PFSK-1 (cell line): ENCODE results near the gene ZNF239.

Experiments
- POLR2AphosphoS5 ChIP-seq: IDR thresholded peaks from 2 replicates; pipeline ENCODE4 v1.6.1; 2012; ENCODE audit warnings: low read depth, mild to moderate bottlenecking, control low read depth, low read length, moderate library complexity
- SIN3A ChIP-seq: IDR thresholded peaks from 2 replicates; pipeline ENCODE4 v1.6.1; 2012; ENCODE audit warnings: mild to moderate bottlenecking, low read length, moderate library complexity, borderline replicate concordance; ENCODE audit not compliant: insufficient read depth
- TF ChIP-seq, protein P1 (sequence below), 2 experiments: IDR thresholded peaks; 2 replicates each; pipeline versions ENCODE4 v1.6.1 to v1.8.0; 2011 to 2012; ENCODE audit warnings: low read depth in 2 of 2, low read length in 2 of 2, control low read depth in 1 of 2, inconsistent platforms in 1 of 2, mild to moderate bottlenecking in 1 of 2, moderate library complexity in 1 of 2; ENCODE audit not compliant: insufficient read depth in 1 of 2

DNA sequence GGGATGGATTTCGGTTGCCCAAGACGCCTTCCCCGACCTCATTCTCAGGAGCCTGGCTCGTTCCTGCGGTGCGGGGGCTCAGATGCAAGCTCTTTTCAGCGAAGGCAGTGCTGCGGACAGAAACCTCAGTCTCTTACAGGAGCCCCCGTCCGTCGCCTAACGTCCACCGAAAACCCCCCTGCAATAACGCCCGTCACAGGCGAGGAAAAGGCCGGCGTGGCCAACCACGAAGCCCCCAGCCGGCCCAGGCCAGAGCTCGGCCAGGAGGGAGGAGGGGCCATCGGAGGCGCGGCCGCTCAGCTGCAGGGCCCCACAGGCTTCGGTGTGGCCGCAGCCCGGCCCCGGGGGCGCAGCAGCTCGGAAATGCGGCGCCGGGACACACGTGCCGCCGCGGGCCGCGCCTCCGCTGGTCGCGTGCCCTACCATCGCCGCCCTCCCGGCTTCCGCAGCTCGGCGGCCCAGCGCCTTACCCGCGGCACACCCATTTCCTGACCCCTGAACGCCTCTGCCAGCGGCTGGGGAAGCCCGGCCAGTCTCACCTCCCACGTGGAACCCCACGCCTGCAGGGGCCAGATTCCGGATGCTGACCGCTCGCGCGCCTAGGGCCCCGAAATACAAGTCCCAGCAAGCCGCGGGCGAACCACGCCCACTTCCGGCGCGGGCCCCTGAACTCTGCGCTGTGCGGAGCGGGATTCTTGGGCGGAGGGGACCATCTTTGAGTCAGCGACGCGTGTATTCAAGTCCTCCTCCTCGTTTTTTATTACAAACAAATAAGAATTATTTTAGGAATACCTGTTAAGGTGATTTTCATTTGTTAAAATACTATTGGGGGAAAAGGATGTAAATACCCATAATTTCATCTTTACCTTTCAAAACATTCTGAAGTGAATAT, at the start of gene ZNF239:
- TF ChIP-seq POLR2AphosphoS5 (no peak), SIN3A (no peak)
- TF ChIP-seq, protein P1, sequence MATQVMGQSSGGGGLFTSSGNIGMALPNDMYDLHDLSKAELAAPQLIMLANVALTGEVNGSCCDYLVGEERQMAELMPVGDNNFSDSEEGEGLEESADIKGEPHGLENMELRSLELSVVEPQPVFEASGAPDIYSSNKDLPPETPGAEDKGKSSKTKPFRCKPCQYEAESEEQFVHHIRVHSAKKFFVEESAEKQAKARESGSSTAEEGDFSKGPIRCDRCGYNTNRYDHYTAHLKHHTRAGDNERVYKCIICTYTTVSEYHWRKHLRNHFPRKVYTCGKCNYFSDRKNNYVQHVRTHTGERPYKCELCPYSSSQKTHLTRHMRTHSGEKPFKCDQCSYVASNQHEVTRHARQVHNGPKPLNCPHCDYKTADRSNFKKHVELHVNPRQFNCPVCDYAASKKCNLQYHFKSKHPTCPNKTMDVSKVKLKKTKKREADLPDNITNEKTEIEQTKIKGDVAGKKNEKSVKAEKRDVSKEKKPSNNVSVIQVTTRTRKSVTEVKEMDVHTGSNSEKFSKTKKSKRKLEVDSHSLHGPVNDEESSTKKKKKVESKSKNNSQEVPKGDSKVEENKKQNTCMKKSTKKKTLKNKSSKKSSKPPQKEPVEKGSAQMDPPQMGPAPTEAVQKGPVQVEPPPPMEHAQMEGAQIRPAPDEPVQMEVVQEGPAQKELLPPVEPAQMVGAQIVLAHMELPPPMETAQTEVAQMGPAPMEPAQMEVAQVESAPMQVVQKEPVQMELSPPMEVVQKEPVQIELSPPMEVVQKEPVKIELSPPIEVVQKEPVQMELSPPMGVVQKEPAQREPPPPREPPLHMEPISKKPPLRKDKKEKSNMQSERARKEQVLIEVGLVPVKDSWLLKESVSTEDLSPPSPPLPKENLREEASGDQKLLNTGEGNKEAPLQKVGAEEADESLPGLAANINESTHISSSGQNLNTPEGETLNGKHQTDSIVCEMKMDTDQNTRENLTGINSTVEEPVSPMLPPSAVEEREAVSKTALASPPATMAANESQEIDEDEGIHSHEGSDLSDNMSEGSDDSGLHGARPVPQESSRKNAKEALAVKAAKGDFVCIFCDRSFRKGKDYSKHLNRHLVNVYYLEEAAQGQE (IDR thresholded peaks at IDR 0.05; ENCODE audit: insufficient read depth in 1 of 2, low read depth in 2 of 2, low read length in 2 of 2): no peak
